Ovary (tissue), 3 donors: ENCODE results near the gene KHDC4.

Source experiments
- EP300 ChIP-seq: sonication (generic); formaldehyde crosslinking; IDR thresholded peaks from one replicate; pipeline ENCODE4 v1.6.1; 2017; ENCODE audit warnings: antibody characterized with exemption
- POLR2A ChIP-seq: fragments of 450-650 bp; IDR thresholded peaks from one replicate; pipeline ENCODE4 v1.6.1; 2017; ENCODE audit warnings: antibody characterized with exemption, mild to moderate bottlenecking, moderate library complexity
- TF ChIP-seq, protein P1 (sequence below), 3 donors: fragments of 450-650 bp in 2 of 3; fragments of 200-600 bp in 1 of 3; IDR thresholded peaks; one replicate each; pipeline versions ENCODE4 v1.5.1 to v1.8.0; 2016 to 2022; ENCODE audit warnings: antibody characterized with exemption in 3 of 3, mild to moderate bottlenecking in 1 of 3
- donor health status: DM: no; HTN: no; CAD: no.

DNA sequence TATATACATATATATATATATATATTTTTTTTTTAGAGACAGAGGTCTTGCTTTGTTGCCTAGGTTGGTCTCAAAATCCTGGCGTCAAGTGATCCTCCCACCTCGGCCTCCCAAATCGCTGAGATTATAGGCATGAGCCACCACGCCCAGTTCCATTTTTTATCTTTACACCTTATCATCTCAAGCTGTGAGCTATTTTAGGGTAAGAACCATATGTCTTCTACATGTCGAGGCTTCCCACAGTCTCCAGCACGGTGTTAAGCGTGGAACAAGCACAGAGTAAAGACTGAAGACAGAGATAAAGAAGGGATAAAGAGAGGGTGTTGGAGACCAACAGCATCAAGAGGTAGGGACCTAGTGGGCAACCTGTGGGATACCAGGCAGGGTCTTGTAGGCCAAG lies 30.0 kb upstream of the KHDC4 start:
- TF ChIP-seq, protein P1, sequence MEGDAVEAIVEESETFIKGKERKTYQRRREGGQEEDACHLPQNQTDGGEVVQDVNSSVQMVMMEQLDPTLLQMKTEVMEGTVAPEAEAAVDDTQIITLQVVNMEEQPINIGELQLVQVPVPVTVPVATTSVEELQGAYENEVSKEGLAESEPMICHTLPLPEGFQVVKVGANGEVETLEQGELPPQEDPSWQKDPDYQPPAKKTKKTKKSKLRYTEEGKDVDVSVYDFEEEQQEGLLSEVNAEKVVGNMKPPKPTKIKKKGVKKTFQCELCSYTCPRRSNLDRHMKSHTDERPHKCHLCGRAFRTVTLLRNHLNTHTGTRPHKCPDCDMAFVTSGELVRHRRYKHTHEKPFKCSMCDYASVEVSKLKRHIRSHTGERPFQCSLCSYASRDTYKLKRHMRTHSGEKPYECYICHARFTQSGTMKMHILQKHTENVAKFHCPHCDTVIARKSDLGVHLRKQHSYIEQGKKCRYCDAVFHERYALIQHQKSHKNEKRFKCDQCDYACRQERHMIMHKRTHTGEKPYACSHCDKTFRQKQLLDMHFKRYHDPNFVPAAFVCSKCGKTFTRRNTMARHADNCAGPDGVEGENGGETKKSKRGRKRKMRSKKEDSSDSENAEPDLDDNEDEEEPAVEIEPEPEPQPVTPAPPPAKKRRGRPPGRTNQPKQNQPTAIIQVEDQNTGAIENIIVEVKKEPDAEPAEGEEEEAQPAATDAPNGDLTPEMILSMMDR (IDR thresholded peaks at IDR 0.05) = no peak
- TF ChIP-seq POLR2A (no peak), EP300 (no peak)
